ENCODE data around the gene ZNF282. TPM values are rescaled to one million over a fixed set of nuclear protein-coding genes. Genes with fewer than 3 reads are reported as not detected.

The ZNF282 gene
- polyA plus RNA-seq, 1 donor from 2014 or later: 17.7 TPM

DNA sequence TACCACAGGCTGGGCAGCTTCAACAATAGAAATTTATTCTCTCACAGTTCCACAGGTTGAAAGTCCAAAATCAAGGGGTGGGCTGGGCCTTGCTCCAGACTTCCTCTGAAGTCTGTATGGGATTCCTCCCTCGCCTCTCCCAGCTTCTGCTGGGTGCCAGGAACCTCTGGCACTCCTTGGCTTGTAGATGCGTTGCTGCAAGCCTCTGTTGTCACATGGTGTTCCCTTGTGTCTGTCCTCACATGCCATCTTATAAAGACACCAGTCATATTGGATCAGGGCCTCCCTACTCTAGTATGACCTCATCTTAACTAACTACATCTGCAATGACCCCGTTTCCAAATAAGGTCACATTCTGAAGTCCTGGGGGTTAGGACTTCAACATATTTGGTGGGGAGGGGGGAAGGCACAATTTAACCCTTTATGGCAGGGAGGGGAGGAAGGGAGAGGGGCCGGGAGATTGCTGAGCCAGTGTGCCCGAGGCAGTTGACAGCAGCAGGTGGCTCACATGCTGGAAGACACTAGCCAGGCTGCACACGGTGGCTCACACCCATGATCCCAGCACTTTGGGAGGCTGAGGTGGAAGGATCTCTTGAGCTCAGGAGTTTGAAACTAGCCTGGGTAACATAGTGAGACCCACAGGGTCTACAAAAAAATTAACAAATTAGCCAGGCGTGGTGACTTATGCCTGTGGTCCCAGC, 18.8 kb downstream of the ZNF282 start:
- peaks cover 5% of the 10 kb centered on the region for H3K36me3 ChIP-seq (ENCODE audit: insufficient read depth, low read length)
- H3K9me2 ChIP-seq (ENCODE audit: insufficient read depth, low read length): no peaks in the 10 kb centered on the region
- no peaks in the 10 kb centered on the region for H3F3A ChIP-seq (ENCODE audit: insufficient read depth, low read length, poor library complexity, severe bottlenecking)

DNA sequence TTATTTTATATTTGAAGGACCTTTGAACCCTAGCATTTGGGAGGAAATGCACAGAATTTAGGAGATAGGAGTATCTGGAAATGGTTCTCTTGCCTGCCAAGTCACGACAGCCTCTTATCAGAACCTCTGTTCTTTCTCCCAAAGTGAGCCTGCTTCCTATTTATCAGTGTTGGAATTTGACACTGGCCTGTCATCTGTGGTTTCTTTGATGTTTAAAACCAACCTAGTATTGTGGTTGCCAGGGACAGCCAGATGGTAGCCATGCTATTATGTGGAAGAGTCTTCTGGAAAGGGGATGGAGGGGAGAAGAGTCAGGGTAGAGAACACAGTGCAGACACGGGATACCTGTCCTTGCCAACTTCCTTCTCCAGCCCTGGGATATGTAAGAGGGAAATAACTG, 21.1 kb downstream of the ZNF282 start:
- Histone ChIP-seq H3K27me3 (ENCODE audit: insufficient read depth, low read depth, low read length) (no peaks in the 10 kb centered on the region), H2AFZ (ENCODE audit: low read depth, low read length) (no peak overlapping the region), H3K36me3 (ENCODE audit: insufficient read depth, low read length) (peaks cover 3% of the 10 kb centered on the region), H3K9me3 (ENCODE audit: low read length) (no peaks in the 10 kb centered on the region), H3K4me2 (ENCODE audit: low read length) (no peak overlapping the region), H3K9ac (ENCODE audit: low read length) (no peak overlapping the region), H3K27ac (ENCODE audit: low read length) (no peak overlapping the region), H3K4me3 (ENCODE audit: low read length) (no peak overlapping the region), H3F3A (ENCODE audit: insufficient read depth, low read length, poor library complexity, severe bottlenecking) (no peaks in the 10 kb centered on the region), H4K20me1 (ENCODE audit: insufficient read depth) (no peaks in the 10 kb centered on the region), H3K79me2 (replicated peaks; ENCODE audit: insufficient read depth, low read length) (no peaks in the 10 kb centered on the region), H3K9me2 (ENCODE audit: insufficient read depth, low read length) (no peaks in the 10 kb centered on the region)
- TF ChIP-seq MXI1 (conservative IDR thresholded peaks at IDR 0.05; ENCODE audit: poor library complexity, severe bottlenecking) (no peak), SMC3 (conservative IDR thresholded peaks at IDR 0.05; ENCODE audit: poor library complexity) (no peak), TAF1 (IDR thresholded peaks at IDR 0.05; ENCODE audit: low read depth) (no peak), REST (IDR thresholded peaks at IDR 0.05; ENCODE audit: borderline replicate concordance) (no peak), POLR2AphosphoS5 (IDR thresholded peaks at IDR 0.05) (no peak), CTCF (IDR thresholded peaks at IDR 0.05; ENCODE audit: poor library complexity, severe bottlenecking) (no peak), EZH2 (IDR thresholded peaks at IDR 0.05; ENCODE audit: borderline replicate concordance, insufficient read depth, low read length, poor library complexity, severe bottlenecking) (no peak), RAD21 (conservative IDR thresholded peaks at IDR 0.05) (no peak), EP300 (conservative IDR thresholded peaks at IDR 0.05; ENCODE audit: poor library complexity, severe bottlenecking) (no peak)

More for the DNA sequence above, 18.8 kb downstream of the ZNF282 start:
- H3K27ac ChIP-seq (ENCODE audit: low read length): no peak overlapping the region
- H3K9ac ChIP-seq (ENCODE audit: low read length): no peak overlapping the region
- no peak for TF ChIP-seq RAD21 (conservative IDR thresholded peaks at IDR 0.05)
- no peak for TF ChIP-seq MXI1 (conservative IDR thresholded peaks at IDR 0.05; ENCODE audit: poor library complexity, severe bottlenecking)
- no peaks in the 10 kb centered on the region for H4K20me1 ChIP-seq (ENCODE audit: insufficient read depth)
- no peaks in the 10 kb centered on the region for H3K27me3 ChIP-seq (ENCODE audit: insufficient read depth, low read depth, low read length)
- no peak overlapping the region for H2AFZ ChIP-seq (ENCODE audit: low read depth, low read length)
- no peaks in the 10 kb centered on the region for H3K79me2 ChIP-seq (replicated peaks; ENCODE audit: insufficient read depth, low read length)
- H3K4me3 ChIP-seq (ENCODE audit: low read length): no peak overlapping the region
- H3K9me3 ChIP-seq (ENCODE audit: low read length): no peaks in the 10 kb centered on the region
- H3K4me2 ChIP-seq (ENCODE audit: low read length): no peak overlapping the region
